ENCODE measurements around the gene ANKRD13C. TPM values are rescaled to one million over a fixed set of nuclear protein-coding genes. Genes with fewer than 3 reads are reported as not detected.

ANKRD13C gene
- total RNA-seq, 2 donors from 2014 or later = 22.6 to 25.2 TPM

- H3K36me3 ChIP-seq (ENCODE audit: control insufficient read depth, insufficient read depth, low read length) = no peaks in the 10 kb centered on the region
- no peaks in the 10 kb centered on the region for H3K9me3 ChIP-seq (ENCODE audit: control insufficient read depth, low read length)
- H3K27me3 ChIP-seq (ENCODE audit: control insufficient read depth, insufficient read depth, low read length, poor library complexity, severe bottlenecking) = no peaks in the 10 kb centered on the region
- DNase-seq = no peak
- no peak overlapping the region for H3K27ac ChIP-seq (ENCODE audit: low read depth, low read length)
- H3K27me3 Mint-ChIP-seq (ENCODE audit: insufficient read depth) = no peaks in the 10 kb centered on the region
- H3K9me3 Mint-ChIP-seq = no peaks in the 10 kb centered on the region
- H3K4me1 ChIP-seq (ENCODE audit: control insufficient read depth, insufficient read depth, low read length) = no peaks in the 10 kb centered on the region
- no peak overlapping the region for H3K4me3 Mint-ChIP-seq
- H3K36me3 Mint-ChIP-seq (ENCODE audit: low read depth) = no peaks in the 10 kb centered on the region
- peaks cover 9% of the 10 kb centered on the region for H3K4me1 Mint-ChIP-seq
- H3K9ac ChIP-seq (ENCODE audit: extremely low read depth, low read length, poor library complexity, severe bottlenecking) = no peak overlapping the region
- no peak overlapping the region for H3K27ac Mint-ChIP-seq
- no peak for TF ChIP-seq CTCF (conservative IDR thresholded peaks at IDR 0.05)
- no peak overlapping the region for H3K4me3 ChIP-seq (ENCODE audit: low read length)
- 100% methylated on average over 1 of the region's 2 CpGs; no CpG with 5 or more reads in 1 of the 2 experiments for WGBS, 2 experiments (ENCODE audit: insufficient coverage in 1 of 2, insufficient read length in 1 of 2)
Observed at GRCh38 chr1:70386121-70386520, 31.6 kb upstream of the ANKRD13C start.

- Histone ChIP-seq H3K27me3 (ENCODE audit: control insufficient read depth, insufficient read depth, low read length, poor library complexity, severe bottlenecking) (no peaks in the 10 kb centered on the region), H3K9ac (ENCODE audit: extremely low read depth, low read length, poor library complexity, severe bottlenecking) (no peak overlapping the region), H3K4me1 (ENCODE audit: control insufficient read depth, insufficient read depth, low read length) (no peaks in the 10 kb centered on the region), H3K9me3 (ENCODE audit: control insufficient read depth, low read length) (no peaks in the 10 kb centered on the region), H3K27ac (ENCODE audit: low read depth, low read length) (no peak overlapping the region), H3K36me3 (ENCODE audit: control insufficient read depth, insufficient read depth, low read length) (no peaks in the 10 kb centered on the region), H3K4me3 (ENCODE audit: low read length) (no peak overlapping the region)
- WGBS, 2 experiments (ENCODE audit: insufficient coverage in 1 of 2, insufficient read length in 1 of 2) = 88 to 94% methylated on average over 3 to 6 of the region's 6 CpGs
- TF ChIP-seq CTCF (conservative IDR thresholded peaks at IDR 0.05) = no peak
- Mint-ChIP-seq H3K4me3 (no peak overlapping the region), H3K4me1 (peaks cover 9% of the 10 kb centered on the region), H3K27ac (no peak overlapping the region), H3K27me3 (ENCODE audit: insufficient read depth) (no peaks in the 10 kb centered on the region), H3K9me3 (no peaks in the 10 kb centered on the region), H3K36me3 (ENCODE audit: low read depth) (no peaks in the 10 kb centered on the region)
- DNase-seq = no peak
Observed at GRCh38 chr1:70385477-70385876, 31.0 kb upstream of the ANKRD13C start.

- no peak overlapping the region for H3K27ac ChIP-seq (ENCODE audit: low read depth, low read length)
- H3K9me3 ChIP-seq (ENCODE audit: control insufficient read depth, low read length) = no peaks in the 10 kb centered on the region
- H3K4me3 Mint-ChIP-seq = no peak overlapping the region
- no peak overlapping the region for H3K27ac Mint-ChIP-seq
- H3K9ac ChIP-seq (ENCODE audit: extremely low read depth, low read length, poor library complexity, severe bottlenecking) = no peak overlapping the region
- 100% methylated on average over 1 of the region's 2 CpGs; no CpG with 5 or more reads in 1 of the 2 experiments for WGBS, 2 experiments (ENCODE audit: insufficient coverage in 1 of 2, insufficient read length in 1 of 2)
- peaks cover 9% of the 10 kb centered on the region for H3K4me1 Mint-ChIP-seq
- TF ChIP-seq CTCF (conservative IDR thresholded peaks at IDR 0.05) = no peak
- H3K4me1 ChIP-seq (ENCODE audit: control insufficient read depth, insufficient read depth, low read length) = no peaks in the 10 kb centered on the region
- H3K36me3 Mint-ChIP-seq (ENCODE audit: low read depth) = no peaks in the 10 kb centered on the region
- no peak overlapping the region for H3K4me3 ChIP-seq (ENCODE audit: low read length)
- H3K36me3 ChIP-seq (ENCODE audit: control insufficient read depth, insufficient read depth, low read length) = no peaks in the 10 kb centered on the region
- H3K27me3 Mint-ChIP-seq (ENCODE audit: insufficient read depth) = no peaks in the 10 kb centered on the region
- no peak for DNase-seq
- no peaks in the 10 kb centered on the region for H3K27me3 ChIP-seq (ENCODE audit: control insufficient read depth, insufficient read depth, low read length, poor library complexity, severe bottlenecking)
- H3K9me3 Mint-ChIP-seq = no peaks in the 10 kb centered on the region
Observed at GRCh38 chr1:70384542-70384941, 30.0 kb upstream of the ANKRD13C start.

Measured in endodermal cell (in vitro differentiated cells).